Stimulated activated CD8-positive, alpha-beta memory T cell treated with anti-CD3 and anti-CD28 coated beads, Interleukin-12 subunit alpha, Interleukin-12 subunit beta, amount 100 ng/mL, for 4 hours (primary cell): Measurements from ENCODE around the gene HTT.

Experiments
- DNase-seq: peaks from one replicate; pipeline ENCODE4 v3.0.0-alpha.2; 2020; ENCODE audit warnings: low read depth

HTT gene

DNA sequence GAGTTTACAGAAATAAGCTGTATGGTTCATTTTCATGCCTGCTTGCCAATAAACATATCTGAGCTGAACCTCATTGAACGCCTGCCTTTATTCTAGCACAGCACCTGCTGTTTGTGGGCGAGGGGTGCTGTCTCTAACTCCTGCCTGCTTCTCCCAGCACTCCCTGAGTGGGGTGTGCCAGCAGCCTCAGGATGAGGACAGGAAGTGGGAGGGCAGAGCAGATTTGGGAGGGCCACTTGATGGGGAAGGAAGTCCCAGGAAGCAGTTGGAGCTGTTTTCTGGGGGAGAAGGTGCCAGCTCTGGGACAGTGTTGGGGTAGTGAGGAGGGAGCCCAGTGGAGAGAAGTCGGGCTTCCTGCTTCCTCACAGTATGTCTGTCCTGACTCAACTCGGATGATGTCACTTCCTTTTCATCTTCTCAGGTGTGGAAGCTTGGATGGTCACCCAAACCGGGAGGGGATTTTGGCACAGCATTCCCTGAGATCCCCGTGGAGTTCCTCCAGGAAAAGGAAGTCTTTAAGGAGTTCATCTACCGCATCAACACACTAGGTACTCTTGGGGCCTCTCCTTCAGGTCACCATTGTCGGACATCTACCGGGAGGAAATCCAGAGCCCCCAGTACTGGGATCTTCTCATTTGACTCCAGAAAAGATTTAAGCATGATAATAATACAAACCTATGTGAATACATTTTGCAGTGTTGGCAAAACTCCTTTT lies 145.4 kb downstream of the HTT start:
- DNase-seq, result no peak

GRCh38 chr4:3220476-3221183 lies 146.1 kb downstream of the HTT start:
- DNase-seq, result no peak

DNA sequence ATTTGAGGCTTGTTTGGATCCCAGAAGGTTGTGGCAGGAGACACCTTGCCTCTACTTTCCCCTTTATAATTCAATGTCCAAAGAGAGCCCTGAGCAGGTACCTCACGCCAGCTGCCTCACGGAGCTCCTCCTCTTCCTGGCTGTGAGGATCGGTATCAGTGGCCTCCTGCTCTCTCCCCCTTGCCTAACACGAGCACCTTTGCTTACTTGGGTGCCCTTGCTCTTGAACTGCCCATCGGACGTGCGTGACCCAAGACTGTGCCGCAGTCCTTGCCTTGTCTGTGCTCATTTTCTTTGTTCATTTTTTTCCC lies 146.7 kb downstream of the HTT start:
- no peak for DNase-seq

DNA sequence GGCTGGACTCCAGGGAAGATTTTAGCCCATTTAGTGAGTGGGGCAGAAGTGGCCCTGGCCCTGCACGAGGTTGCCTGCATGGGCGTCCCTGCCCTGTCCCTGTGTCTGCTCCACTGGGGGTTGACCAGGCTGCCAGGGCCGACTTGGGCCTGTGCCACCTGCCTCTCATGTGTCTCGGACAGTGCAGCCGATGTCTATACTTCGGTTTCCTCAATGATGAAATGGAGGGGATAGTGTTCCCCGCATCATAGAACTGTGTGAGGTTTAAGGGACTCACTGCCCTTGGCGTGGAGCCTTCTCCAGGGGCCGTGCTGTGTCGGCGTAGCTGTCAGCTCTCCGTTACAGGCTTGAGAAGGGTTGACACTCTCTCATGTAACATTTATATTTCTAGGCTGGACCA lies 147.5 kb downstream of the HTT start:
- DNase-seq, result no peak

DNA sequence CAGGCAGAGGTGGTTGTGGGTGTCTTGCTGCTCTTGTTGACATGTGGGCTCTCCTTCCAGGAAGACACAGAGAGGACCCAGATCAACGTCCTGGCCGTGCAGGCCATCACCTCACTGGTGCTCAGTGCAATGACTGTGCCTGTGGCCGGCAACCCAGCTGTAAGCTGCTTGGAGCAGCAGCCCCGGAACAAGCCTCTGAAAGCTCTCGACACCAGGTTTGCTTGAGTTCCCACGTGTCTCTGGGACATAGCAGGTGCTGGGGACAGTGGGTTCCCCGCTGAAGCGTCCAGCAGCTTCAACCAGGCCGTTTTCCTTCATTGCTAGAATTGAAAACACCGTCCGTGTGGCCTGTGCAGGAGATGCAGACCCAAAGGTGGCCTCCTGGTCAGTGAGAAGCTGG lies 148.9 kb downstream of the HTT start:
- no peak for DNase-seq

DNA sequence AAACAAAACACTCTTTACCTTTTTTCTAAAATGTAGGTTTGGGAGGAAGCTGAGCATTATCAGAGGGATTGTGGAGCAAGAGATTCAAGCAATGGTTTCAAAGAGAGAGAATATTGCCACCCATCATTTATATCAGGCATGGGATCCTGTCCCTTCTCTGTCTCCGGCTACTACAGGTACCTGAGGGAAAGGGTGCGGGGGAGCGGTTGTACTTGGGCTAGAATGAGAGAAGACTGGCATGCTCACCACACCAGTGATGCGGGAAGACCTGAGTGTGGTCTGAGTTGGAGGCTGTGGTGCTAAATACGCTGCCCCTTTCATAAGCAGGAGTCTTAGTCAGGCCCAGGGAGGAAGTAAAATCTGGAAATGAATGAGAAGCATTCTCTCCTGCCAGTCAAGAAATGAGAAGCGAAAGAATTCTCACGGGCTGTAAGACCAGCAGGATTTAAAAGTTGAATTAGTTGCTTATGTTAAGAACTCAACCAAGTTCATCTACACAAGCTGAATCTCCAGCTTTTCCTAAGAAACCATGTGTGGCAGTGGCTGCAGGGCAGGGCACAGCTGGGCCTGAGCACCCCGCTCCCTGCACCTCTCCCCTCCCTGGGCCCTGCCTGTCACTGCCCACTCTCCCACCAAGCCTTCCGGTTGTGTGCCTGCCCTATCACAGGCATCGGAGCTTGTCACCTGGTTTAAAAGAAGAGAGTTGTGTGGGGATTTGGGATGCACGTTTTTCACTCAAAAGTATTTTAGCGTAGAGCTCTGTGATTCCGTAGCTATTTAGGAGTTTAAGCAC lies 149.7 kb downstream of the HTT start:
- DNase-seq, result no peak

GRCh38 chr4:3225071-3225850 lies 150.8 kb downstream of the HTT start:
- no peak for DNase-seq

- no peak for DNase-seq
Measured at GRCh38 chr4:3225936-3226335, 151.5 kb downstream of the HTT start.

DNA sequence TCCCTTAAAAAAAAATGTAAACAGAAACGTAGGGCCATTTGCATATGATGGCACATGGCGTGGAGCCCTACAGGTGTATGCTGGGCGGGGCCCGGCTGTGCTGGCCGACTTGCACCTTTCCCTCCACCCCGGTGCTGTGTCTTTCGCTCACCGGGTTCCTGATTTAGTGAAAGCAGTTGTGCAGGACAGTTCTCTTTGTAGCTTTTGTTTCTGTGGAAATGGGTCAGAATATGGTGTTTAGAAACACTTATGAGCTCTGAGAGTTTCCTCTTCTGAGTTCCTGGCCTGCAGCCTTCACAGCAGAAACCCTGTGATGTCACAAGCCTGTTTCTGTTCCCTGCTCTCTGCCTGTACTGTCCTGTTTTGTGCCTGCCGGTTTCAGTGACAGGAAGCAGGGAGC lies 152.0 kb downstream of the HTT start:
- no peak for DNase-seq

DNA sequence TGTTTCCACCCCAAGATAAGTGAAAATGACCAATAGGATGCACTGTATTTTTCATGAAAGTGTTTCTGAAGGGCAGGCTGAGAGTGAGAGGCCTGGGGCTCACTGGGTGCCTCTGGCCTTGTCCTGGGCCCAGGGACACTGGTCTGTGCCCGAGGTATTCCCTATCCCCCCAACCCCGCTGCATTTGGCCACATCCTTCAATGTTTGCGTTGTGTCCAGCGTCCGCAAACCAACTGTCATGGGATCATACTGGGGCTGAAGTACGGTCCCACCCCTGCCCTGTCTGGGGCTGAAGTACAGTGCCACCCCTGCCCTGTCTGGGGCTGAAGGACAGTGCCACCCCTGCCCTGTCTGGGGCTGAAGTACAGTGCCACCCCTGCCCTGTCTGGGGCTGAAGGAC lies 152.5 kb downstream of the HTT start:
- no peak for DNase-seq

- DNase-seq, result no peak
Measured at GRCh38 chr4:3227878-3228675, 153.6 kb downstream of the HTT start.

DNA sequence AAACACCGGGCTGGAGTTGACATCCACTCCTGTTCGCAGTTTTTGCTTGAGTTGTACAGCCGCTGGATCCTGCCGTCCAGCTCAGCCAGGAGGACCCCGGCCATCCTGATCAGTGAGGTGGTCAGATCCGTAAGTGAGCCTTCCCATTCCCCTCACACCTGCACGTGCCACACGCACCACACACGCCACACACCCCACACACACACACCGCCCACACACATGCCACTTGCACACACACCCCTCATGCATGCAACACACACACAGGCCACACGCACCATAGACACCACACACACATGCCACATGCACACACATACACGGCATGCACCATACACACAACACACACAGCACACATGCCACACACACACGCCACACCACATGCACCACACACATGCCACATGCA lies 154.4 kb downstream of the HTT start:
- no peak for DNase-seq

DNA sequence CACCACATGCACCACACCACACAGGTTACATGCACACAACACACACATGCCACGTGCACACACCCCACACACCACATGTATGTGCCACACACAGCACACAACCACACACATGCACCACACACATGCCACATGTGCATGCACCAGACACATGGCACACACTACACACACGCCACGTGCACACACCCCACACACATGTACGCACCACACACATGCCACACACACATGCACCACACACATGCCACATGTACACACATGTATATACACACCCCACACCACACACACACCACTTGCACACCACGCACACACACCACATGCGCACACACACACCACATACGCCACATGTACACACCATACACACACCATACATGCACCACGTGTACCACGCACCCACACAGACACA lies 154.8 kb downstream of the HTT start:
- DNase-seq, result no peak

GRCh38 chr4:3229964-3230363 lies 155.5 kb downstream of the HTT start:
- no peak for DNase-seq

GRCh38 chr4:3231471-3231870 lies 157.0 kb downstream of the HTT start:
- DNase-seq, result no peak

DNA sequence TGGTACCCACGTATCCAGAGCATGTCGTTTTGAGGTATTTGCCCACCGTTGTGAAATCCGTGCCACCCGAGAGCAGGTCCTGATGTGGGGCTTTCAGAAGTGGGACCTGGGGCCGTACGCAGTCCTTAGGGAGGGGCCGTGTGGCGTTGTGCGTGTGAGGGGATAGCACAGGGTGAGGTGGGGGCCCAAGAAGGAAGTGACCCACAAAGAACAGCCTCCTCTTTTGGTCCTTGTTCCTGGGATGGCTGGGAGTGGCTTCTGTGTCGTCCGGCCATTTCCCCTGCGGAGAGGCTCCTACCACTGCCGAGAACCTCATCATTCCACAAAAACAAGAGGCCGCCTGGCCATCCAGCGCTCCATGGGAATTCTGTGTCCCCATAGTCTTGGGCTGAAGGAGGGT lies 157.5 kb downstream of the HTT start:
- no peak for DNase-seq

- DNase-seq, result no peak
Measured at GRCh38 chr4:3232871-3233271, 158.4 kb downstream of the HTT start.

DNA sequence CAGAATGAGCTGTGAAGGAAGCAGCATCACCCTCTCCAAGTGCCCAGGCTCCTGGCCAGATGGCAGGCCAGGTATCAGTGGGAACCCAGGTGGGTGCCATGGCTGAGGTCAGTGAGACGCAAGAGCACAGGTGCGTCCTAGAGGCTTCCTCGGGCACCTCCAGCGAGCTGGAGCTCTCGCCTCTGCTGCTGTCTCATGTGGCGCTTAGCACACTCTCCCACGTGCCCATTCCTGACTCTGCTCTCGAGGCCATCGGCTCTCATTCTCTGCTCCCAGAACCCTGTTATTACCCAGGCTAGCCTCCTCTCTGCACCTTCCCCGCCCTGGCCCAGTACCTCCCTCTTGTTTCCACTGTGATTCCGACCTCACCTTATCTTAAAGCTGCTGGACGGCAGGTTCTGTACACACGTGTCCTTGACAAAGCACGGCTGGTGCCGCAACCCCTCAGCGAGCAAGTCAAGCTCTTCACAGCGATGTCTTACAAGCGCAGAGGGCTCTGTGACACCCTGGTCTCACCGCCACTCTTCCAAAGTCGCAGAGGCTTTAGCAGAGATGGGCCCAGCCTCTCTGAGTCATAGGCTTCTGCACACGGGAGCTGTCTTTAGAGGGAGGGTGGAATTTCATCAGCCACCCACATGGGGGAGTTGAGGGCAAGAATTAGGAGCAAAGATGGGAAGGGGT lies 159.1 kb downstream of the HTT start:
- DNase-seq, result no peak

DNA sequence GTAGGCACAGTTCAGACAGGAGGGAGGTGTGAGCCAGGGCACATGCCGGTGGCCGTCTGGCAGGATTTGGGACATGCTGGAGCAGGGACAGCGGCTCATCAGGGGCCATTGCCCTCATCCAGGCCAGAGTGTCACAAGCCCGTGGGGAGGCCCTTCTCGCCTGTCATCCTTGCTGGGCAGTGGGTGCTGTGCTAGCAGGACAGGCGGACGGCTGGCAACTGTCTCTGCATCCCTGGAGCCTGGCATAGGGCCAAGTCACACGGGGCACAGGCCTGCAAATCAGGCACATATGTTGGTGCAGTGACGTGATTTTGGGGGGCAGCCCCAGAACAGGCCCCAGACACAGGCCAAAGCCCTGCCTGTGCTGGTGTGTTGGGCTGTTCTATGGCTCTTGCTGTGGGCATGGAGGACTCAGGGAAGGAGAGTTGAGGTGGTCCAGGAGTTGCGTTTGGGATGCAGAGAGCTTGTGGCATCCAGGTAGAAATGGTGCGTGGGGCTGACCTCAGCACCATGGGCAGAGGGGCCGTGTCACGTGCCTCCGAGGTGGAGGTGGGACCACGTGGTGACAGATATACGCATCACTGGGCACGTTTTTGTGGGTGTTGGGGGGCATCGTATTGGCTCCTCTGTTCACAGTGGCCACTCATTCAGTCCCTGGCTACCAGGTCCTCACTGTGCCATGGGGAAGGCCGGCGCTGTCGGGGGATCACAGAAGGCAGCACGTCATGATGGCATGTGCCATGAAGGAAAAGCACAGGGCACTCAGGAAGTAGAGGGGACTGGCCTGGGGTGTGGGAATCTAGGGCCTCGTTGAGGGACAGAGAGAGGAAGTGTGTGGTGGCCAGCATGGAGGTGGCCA lies 159.9 kb downstream of the HTT start:
- DNase-seq, result no peak

DNA sequence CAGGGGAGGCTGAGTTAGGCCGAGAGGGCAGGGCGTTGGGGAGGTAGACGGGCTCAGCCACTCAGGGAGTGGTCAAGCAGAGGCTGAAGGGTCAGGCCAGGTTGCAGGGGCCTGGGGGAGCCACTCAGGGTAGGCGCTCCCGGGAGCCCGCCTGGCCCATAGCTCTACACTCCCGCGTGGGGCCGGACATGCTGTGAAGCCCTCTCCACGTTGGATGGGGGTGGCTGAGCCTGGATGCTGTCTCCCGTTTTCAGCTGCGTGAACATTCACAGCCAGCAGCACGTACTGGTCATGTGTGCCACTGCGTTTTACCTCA lies 160.5 kb downstream of the HTT start:
- DNase-seq, result no peak
